ENCODE data around the gene EIF2D.

DNA sequence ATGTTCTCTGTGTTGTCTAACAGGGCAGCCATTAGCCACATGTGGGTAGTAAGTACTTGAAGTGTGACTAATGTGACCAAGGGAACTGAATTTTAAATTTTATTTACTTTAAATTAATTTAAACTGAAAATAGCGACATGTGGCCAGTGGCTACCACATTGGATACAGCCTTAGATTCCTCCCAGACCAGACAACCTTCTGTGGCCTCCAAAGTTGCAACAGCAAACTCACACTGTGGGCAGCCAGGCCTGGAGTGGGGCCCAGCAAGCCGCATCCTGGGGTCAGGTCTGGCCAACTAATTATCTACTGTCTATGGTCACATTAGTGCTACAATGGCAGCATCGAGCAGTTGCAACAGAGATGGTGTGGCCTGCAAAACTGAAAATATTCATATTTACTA is 11.7 kb downstream of the EIF2D start:
- TF ChIP-seq GATA3 (IDR thresholded peaks at IDR 0.05; ENCODE audit: low read depth, low read length): no peak
- no peak for TF ChIP-seq GATA2 (IDR thresholded peaks at IDR 0.05; ENCODE audit: low read depth, low read length)
